Central memory CD4-positive, alpha-beta T cell (primary cell): ENCODE results near the gene KCNT1.

Experiments
- DNase-seq: peaks from one replicate; pipeline ENCODE4 v3.0.0; 2022

KCNT1 gene

GRCh38 chr9:135673941-135674340, 28.0 kb upstream of the KCNT1 start:
- DNase-seq: no peak

GRCh38 chr9:135674977-135675376, 27.0 kb upstream of the KCNT1 start:
- DNase-seq: no peak

GRCh38 chr9:135676891-135677290, 25.1 kb upstream of the KCNT1 start:
- no peak for DNase-seq

GRCh38 chr9:135677641-135678168, 24.3 kb upstream of the KCNT1 start:
- DNase-seq: no peak

- no peak for DNase-seq
These were observed 23.6 kb upstream of the KCNT1 start for GRCh38 chr9:135678236-135679017.

GRCh38 chr9:135680056-135680455, 21.9 kb upstream of the KCNT1 start:
- DNase-seq: no peak

- DNase-seq: no peak
These were observed 20.8 kb upstream of the KCNT1 start for GRCh38 chr9:135681161-135681560.

GRCh38 chr9:135683401-135684034, 18.5 kb upstream of the KCNT1 start:
- no peak for DNase-seq

GRCh38 chr9:135684691-135685090, 17.3 kb upstream of the KCNT1 start:
- DNase-seq: no peak

- DNase-seq: no peak
These were observed 14.8 kb upstream of the KCNT1 start for GRCh38 chr9:135687216-135687615.

- no peak for DNase-seq
These were observed 13.0 kb upstream of the KCNT1 start for GRCh38 chr9:135689011-135689410.

- no peak for DNase-seq
These were observed 11.0 kb upstream of the KCNT1 start for GRCh38 chr9:135690836-135691570.

- DNase-seq: no peak
These were observed 9.6 kb upstream of the KCNT1 start for GRCh38 chr9:135692410-135692809.

- no peak for DNase-seq
These were observed 8.7 kb upstream of the KCNT1 start for GRCh38 chr9:135693265-135693664.

GRCh38 chr9:135693771-135694170, 8.2 kb upstream of the KCNT1 start:
- DNase-seq: no peak

GRCh38 chr9:135694414-135694813, 7.6 kb upstream of the KCNT1 start:
- DNase-seq: no peak

- DNase-seq: no peak
These were observed 6.9 kb upstream of the KCNT1 start for GRCh38 chr9:135695036-135695435.

- DNase-seq: no peak
These were observed 6.3 kb upstream of the KCNT1 start for GRCh38 chr9:135695642-135696041.

GRCh38 chr9:135696446-135696845, 5.5 kb upstream of the KCNT1 start:
- no peak for DNase-seq

GRCh38 chr9:135697226-135697625, 4.8 kb upstream of the KCNT1 start:
- DNase-seq: no peak

- no peak for DNase-seq
These were observed 3.7 kb upstream of the KCNT1 start for GRCh38 chr9:135698236-135698635.

GRCh38 chr9:135698767-135699166, 3.2 kb upstream of the KCNT1 start:
- DNase-seq: no peak

- no peak for DNase-seq
These were observed 2.5 kb upstream of the KCNT1 start, which contains the start of gene SOHLH1 for GRCh38 chr9:135699440-135699839. Gene SOHLH1, minus strand, starts transcription at chr9:135699481. Its CDS starts 14 bp downstream, at chr9:135699467.
